ENCODE results near the gene PRR13. TPM values are rescaled to one million over a fixed set of nuclear protein-coding genes. Genes with fewer than 3 reads are reported as not detected.
A peak's percentile ranks its signal among the peaks of the same experiment; 100 is the strongest.
"Not testable (repeated sequence)": the region's sequence is repeated elsewhere in the genome, so short reads cannot be mapped to it uniquely, and the experiment has no call there.

The PRR13 gene
- total RNA-seq, 2 experiments from 2014 or later = 221 to 247 TPM

DNA sequence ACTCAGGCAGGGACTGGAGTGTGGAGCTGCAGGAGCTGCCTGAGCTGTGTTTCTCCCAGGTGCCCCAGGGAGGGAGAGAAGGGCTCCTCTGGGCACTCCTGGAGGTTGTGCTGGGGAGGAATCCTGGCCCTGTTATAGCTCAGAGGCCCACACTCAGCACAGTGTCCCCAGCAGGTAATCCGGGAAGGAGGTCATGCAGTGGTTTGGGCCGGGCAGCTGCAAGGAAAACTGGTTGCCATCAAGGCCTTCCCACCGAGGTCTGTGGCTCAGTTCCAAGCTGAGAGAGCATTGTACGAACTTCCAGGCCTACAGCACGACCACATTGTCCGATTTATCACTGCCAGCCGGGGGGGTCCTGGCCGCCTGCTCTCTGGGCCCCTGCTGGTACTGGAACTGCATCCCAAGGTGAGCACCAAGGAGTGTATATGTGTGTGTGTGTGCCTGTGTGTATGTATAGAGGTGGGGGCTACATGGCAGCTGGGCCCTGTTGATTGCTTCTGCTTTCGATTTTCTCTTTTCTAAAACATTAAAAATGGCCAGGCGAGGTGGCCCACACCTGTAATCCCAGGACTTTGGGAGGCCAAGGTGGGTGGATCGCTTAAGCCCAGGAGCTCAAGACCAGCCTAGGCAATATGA is 15.9 kb upstream of the PRR13 start:
- DNase-seq = no peak
- Mint-ChIP-seq H3K27me3 (no peaks in the 10 kb centered on the region), H3K4me3 (no peak overlapping the region), H3K9me3 (no peaks in the 10 kb centered on the region), H3K36me3 (no peaks in the 10 kb centered on the region), H3K4me1 (peaks cover 21% of the 10 kb centered on the region), H3K27ac (no peak overlapping the region)

DNA sequence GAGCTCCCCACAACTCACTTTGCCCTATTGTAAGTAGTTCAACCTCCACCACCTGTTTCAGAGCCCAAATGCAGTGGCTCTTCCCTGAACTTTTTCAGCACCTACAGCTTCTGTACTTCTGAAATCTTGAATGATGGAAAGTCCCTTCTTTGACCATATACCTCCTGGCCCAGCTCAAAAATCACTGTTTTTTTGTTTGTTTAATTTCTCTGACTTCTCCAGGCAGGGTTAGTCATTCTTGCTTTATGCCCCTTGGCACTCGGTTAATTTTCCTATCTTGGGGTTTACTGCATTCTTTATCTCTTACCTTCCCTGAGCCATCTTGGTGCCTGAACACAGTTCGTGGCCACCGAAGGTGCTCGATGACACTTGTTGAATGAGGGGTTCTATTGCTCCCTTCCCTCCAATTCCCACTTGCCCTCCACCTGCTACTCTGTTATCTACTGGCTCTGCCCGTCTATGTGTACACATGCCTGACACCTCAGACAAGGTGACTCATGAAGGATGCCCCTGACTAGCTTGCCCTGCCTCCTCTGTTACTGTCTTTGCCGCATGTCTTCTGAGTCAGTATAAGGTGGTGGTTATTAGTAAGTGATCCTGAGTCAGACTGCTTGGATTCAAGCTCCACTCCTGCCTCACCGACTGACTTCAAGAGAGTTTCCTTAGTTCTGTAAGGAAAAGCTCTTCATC is 13.5 kb upstream of the PRR13 start:
- Mint-ChIP-seq H3K27me3 (no peaks in the 10 kb centered on the region), H3K36me3 (no peaks in the 10 kb centered on the region), H3K4me3 (no peak overlapping the region), H3K9me3 (no peaks in the 10 kb centered on the region), H3K4me1 (peaks cover 12% of the 10 kb centered on the region), H3K27ac (no peak overlapping the region)
- DNase-seq = peak; percentile 33

DNA sequence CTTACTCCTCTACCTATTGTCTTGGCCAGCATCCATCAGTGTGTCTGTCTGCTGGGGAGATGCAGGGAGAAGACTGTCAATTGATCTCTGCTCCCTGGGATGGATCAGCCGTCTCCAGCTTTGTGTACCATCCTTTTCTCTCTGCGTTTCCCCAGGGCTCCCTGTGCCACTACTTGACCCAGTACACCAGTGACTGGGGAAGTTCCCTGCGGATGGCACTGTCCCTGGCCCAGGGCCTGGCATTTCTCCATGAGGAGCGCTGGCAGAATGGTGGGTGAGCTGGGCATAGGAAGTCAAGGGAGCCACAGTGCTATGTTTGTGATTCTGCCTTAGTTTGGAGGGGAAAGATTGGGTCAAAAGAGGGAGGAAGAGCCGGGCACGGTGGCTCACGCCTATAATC is 12.8 kb upstream of the PRR13 start:
- no peaks in the 10 kb centered on the region for H3K36me3 Mint-ChIP-seq
- peaks cover 12% of the 10 kb centered on the region for H3K4me1 Mint-ChIP-seq
- no peak overlapping the region for H3K27ac Mint-ChIP-seq
- H3K9me3 Mint-ChIP-seq = no peaks in the 10 kb centered on the region
- no peak overlapping the region for H3K4me3 Mint-ChIP-seq
- no peak for DNase-seq
- H3K27me3 Mint-ChIP-seq = no peaks in the 10 kb centered on the region

DNA sequence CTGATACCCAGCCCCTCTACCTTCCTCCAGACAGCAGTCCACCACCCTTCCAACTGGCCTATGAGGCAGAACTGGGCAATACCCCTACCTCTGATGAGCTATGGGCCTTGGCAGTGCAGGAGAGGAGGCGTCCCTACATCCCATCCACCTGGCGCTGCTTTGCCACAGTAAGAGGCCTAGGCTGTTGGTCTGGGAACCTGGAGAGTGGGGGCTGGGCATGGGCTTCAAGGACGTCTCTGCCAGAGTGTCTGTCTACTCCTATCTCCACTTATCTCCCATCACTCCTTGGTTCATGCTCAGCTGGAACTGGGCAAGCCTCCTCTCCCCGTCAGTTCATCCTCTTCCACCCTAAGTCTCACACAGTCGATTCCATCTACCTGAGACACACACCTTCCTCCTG is 11.4 kb upstream of the PRR13 start:
- DNase-seq = no peak
- Mint-ChIP-seq H3K27ac (no peak overlapping the region), H3K9me3 (no peaks in the 10 kb centered on the region), H3K4me3 (no peak overlapping the region), H3K27me3 (no peaks in the 10 kb centered on the region), H3K4me1 (peaks cover 12% of the 10 kb centered on the region), H3K36me3 (no peaks in the 10 kb centered on the region)

DNA sequence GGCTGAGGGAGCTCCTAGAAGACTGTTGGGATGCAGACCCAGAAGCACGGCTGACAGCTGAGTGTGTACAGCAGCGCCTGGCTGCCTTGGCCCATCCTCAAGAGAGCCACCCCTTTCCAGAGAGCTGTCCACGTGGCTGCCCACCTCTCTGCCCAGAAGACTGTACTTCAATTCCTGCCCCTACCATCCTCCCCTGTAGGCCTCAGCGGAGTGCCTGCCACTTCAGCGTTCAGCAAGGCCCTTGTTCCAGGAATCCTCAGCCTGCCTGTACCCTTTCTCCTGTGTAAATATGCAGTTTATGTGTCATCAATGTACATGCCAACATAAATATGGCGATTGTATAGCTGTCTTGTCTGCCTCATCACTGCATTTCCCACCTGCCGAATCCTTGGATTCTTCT is 10.3 kb upstream of the PRR13 start:
- no peak overlapping the region for H3K4me3 Mint-ChIP-seq
- no peaks in the 10 kb centered on the region for H3K36me3 Mint-ChIP-seq
- no peak for DNase-seq
- H3K9me3 Mint-ChIP-seq = no peaks in the 10 kb centered on the region
- no peak overlapping the region for H3K27ac Mint-ChIP-seq
- peaks cover 12% of the 10 kb centered on the region for H3K4me1 Mint-ChIP-seq
- no peaks in the 10 kb centered on the region for H3K27me3 Mint-ChIP-seq

DNA sequence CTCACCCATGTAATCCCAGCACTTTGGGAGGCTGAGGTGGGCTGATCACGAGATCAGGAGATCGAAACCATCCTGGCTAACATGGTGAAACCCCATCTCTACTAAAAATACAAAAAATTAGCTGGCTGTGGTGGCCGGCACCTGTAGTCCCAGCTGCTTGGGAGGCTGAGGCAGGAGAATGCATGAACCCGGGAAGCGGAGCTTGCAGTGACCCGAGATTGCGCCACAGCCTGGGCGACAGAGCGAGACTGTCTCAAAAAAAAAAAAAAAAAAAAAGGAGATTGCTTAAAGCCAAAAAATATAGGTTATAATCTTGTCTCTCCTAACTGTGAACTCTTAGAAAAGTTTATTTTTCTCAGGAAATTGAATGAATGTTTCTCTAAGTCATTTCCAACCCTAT is 6.2 kb upstream of the PRR13 start:
- H3K4me1 Mint-ChIP-seq, H3K27ac Mint-ChIP-seq, H3K9me3 Mint-ChIP-seq, H3K27me3 Mint-ChIP-seq, DNase-seq, H3K4me3 Mint-ChIP-seq, H3K36me3 Mint-ChIP-seq: not testable (repeated sequence)

DNA sequence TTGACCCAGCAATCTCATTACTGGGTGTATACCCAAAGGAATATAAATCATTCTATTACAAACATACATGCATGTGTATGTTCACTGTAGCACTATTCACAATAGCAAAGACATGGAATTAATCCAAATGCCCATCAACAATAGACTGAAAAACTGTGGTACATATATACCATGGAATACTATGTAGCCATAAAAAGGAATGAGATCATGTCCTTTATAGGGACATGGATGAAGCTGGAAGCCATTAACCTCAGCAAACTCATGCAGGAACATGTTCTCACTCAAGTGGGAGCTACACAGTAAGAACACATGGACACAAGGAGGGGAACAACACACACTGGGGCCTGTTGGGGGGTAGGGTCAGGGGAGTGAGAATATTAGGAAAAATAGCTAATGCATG is 2.0 kb upstream of the PRR13 start:
- not testable (repeated sequence) for H3K27me3 Mint-ChIP-seq, H3K9me3 Mint-ChIP-seq, H3K4me3 Mint-ChIP-seq, H3K27ac Mint-ChIP-seq, DNase-seq
- Mint-ChIP-seq H3K4me1 (peaks cover 23% of the 10 kb centered on the region), H3K36me3 (peaks cover 23% of the 10 kb centered on the region)

DNA sequence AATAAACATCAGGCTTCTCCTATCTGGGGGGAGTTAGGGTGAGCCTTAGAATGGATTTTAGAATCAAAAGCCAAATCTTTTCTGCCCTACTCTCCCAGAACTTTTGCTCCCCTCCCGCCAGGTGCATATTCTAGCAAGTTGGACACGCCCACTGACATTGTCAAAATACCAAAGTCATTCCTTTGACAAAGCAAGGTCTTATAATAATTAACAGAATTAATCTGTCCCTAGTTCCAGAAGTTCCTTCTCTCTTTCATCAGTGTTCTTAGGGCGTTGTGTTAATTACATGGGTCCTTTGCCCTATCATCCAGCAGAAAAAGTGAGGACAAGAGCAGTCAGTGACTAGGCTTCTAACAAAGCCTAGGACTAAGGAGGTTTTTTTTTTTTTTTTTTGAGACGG is 2.4 kb downstream of the PRR13 start:
- Mint-ChIP-seq H3K4me1 (peaks cover 37% of the 10 kb centered on the region), H3K4me3 (peak overlapping the region; percentile 98), H3K36me3 (peaks cover 44% of the 10 kb centered on the region), H3K27ac (peak overlapping the region; percentile 25), H3K27me3 (no peaks in the 10 kb centered on the region), H3K9me3 (no peaks in the 10 kb centered on the region)
- DNase-seq = no peak

DNA sequence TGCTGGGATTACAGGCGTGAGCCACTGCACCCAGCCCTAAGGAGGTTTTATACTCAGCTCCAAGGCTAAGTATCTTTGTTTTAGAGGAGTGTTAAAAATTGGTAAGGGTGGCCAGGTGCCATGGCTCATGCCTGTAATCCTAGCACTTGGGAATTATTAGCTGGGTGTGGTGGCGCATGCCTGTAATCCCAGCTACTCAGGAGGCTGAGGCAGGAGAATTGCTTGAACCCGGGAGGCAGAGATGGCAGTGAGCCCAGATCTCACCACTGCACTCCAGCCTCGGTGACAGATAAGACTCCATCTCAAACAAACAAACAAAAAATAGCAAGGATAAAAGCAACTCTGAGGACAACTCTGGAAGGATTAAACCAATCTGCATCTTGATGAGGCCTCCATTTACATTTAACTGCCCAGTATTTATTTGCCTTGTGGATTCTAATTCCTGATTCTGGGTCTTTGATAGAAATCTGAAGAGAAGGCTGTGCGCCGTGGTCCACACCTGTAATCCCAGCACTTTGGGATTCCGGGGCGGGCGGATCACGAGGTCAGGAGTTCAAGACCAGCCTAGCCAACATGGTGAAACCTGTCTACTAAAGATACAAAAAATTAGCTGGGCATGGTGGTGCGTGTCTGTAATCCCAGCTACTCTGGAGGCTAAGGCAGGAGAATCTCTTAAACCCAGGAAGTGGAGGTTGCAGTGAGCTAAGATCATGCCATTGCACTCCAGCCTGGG is 3.2 kb downstream of the PRR13 start:
- not testable (repeated sequence) for H3K27me3 Mint-ChIP-seq, H3K9me3 Mint-ChIP-seq, DNase-seq
- peaks cover 37% of the 10 kb centered on the region for H3K4me1 Mint-ChIP-seq
- peak overlapping the region; percentile 10 for H3K4me3 Mint-ChIP-seq
- H3K27ac Mint-ChIP-seq = peak overlapping the region; percentile 5
- peaks cover 44% of the 10 kb centered on the region for H3K36me3 Mint-ChIP-seq

DNA sequence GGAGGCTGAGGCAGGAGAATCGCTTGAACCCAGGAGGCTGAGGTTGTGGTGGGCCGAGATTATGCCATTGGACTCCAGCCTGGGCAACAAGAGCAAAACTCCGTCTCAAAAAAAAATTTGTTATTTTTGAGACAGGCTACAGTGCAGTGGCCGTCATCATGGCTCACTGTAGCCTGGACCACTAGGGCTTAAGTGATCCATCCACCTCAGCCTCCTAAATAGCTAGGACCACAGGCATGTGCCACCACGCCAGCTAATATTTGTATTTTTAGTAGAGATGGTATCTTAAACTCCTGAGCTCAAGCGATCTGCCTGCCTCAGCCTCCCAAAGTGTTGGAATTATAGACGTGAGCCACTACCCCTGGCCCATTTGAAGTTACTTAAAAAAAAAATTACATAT is 9.4 kb downstream of the PRR13 start:
- Mint-ChIP-seq H3K4me3 (no peak overlapping the region), H3K27ac (no peak overlapping the region), H3K9me3 (no peaks in the 10 kb centered on the region), H3K27me3 (no peaks in the 10 kb centered on the region), H3K4me1 (peaks cover 33% of the 10 kb centered on the region), H3K36me3 (peaks cover 48% of the 10 kb centered on the region)
- DNase-seq = no peak

DNA sequence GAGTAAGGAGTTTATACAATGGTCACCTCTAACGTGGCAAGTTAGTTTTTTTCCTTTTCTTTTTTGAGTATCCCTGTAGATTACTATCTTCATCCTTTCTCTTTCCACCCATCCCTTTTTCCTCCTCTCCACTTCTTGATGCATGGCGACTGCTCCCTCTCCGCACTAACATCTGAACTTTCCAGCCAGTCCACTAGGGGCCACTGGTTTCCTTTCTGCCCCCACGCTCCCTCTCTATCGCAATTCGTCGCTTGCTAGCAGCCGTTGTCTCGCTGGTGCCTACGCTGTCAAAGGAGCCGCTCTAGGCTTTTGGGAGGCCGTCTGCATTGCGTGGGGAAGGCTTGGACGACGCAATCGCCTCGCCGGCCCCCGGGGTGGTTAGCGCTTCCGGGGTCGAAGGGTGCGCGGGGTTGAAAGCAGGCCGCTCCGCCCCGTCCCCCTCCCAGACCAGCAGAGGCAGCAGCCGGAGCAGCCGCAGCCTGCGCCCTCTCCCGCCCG is 10.2 kb downstream of the PRR13 start, which contains the start of gene PCBP2:
PCBP2 (plus strand) TSS at position 442 of the 498 bp plus-strand sequence. CDS start 2,699 bp downstream, outside the sequence.
- Mint-ChIP-seq H3K36me3 (peaks cover 52% of the 10 kb centered on the region), H3K27me3 (no peaks in the 10 kb centered on the region), H3K4me1 (peaks cover 31% of the 10 kb centered on the region), H3K27ac (peak within 1 kb of the TSS; percentile 100), H3K9me3 (no peaks in the 10 kb centered on the region), H3K4me3 (peak within 1 kb of the TSS; percentile 99)
- DNase-seq = peak; percentile 98

DNA sequence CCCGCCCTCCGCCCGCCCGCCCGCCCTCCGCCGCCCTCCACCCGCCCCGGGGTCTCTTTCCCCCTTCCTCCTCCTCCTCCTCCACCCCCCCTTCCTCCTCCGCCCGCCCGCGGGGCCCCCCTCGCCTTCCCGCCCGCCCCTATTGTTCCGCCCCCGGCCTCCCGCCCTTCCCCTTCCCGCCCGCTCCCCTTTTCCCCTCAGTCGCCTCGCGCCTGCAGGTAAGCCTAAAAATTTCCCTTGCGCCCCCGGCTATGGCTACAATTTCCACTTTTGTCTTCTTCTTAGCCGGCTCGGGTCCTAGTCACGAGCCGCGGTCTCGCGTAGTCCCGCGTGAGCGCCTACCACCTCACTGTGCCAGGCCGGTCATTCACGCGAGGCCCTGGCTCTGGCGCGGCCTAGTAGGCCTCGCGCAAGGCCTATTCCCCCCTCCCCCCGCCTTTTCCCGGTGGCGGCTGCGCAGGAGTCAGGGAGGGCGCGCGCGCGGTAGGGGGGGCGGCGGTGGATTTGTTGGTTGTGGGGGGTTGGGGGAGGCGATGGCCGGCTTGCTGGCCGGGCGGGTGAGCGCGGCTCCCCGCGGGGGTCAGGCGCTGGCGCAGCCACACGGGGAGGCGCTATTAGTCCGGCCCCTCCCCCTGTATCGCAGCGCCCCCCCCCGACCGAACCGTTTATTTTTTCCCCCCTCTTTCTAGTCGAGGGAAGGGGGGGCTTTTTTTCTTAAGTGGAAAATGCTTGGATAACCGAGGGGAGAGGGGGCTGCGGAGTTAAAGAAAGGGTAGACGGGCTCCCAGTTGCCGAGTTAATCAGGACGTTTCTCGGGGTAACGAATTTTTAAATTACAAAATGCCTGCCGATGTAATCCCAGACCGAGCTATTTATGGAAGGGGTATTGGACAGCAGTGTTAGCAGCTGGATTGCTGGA is 10.9 kb downstream of the PRR13 start:
- Mint-ChIP-seq H3K4me1 (peaks cover 32% of the 10 kb centered on the region), H3K4me3 (peak overlapping the region; percentile 99), H3K27me3 (no peaks in the 10 kb centered on the region)

DNA sequence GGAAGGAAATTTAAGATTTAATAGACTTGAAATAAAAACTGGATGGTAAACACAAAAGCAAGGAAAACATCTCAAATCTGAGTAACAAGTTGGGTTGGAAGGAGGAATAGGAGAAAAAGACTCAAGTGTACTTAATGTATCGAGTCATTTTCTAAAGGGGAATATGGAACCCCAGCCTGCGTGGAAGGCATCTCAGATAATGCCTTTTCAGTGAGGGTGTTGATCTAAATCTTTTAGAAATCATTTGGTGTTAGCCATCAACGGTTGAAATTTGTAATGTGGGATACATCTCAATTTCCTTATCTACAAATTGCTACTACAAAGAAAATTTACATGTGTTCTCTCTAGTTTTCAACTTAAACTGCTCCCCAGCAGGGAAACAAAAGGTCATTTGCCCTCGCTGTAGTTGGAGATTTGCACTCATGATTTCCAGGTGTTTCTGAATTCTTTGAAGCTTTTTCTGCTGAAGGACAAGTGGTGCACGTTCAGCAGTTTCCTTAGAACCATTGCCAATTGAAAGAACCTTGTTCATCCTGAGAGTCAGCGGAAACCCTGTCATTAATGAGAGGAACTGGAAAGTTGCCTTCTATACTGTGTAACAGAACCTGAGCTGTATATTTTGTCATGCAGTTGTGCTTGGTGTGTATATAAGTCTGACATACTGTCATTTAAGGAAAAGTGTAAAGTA is 12.6 kb downstream of the PRR13 start:
- Mint-ChIP-seq H3K9me3 (no peaks in the 10 kb centered on the region), H3K36me3 (peaks cover 54% of the 10 kb centered on the region), H3K4me3 (peak overlapping the region; percentile 99), H3K27ac (peak overlapping the region; percentile 100), H3K27me3 (no peaks in the 10 kb centered on the region), H3K4me1 (peaks cover 35% of the 10 kb centered on the region)
- DNase-seq = no peak

More for the DNA sequence above, 10.9 kb downstream of the PRR13 start:
- peak overlapping the region; percentile 100 for H3K27ac Mint-ChIP-seq
- H3K9me3 Mint-ChIP-seq = no peaks in the 10 kb centered on the region
- peak; percentile 74 for DNase-seq
- H3K36me3 Mint-ChIP-seq = peaks cover 53% of the 10 kb centered on the region

DNA sequence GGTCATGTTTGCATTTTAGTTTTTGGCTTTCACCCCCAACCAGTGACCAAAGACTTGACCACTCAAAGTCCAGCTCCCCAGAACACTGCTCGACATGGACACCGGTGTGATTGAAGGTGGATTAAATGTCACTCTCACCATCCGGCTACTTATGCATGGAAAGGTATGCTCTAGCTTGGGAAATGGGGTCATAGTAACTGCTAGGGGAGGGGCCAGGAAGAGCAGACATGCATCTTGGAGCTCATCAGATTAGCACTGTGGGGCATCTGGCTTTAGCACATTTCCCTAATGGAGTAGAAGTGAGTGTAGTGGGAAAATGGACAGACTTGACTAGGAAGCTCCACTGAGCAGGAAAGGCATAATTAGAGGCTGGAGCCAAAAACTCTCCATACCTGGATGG is 13.2 kb downstream of the PRR13 start:
- no peaks in the 10 kb centered on the region for H3K27me3 Mint-ChIP-seq
- peak overlapping the region; percentile 99 for H3K4me3 Mint-ChIP-seq
- H3K4me1 Mint-ChIP-seq = peaks cover 38% of the 10 kb centered on the region
- H3K9me3 Mint-ChIP-seq = no peaks in the 10 kb centered on the region
- DNase-seq = no peak
- peak overlapping the region; percentile 75 for H3K27ac Mint-ChIP-seq
- peaks cover 57% of the 10 kb centered on the region for H3K36me3 Mint-ChIP-seq
